MM.1S (cell line): ENCODE measurements around the gene TYSND1.

ENCODE experiments used
- EZH2 ChIP-seq: fragments of 300-600 bp; sonication (generic); optimal IDR thresholded peaks from 2 replicates; pipeline ENCODE3; 2017; ENCODE audit warnings: low read depth, mild to moderate bottlenecking, antibody characterized with exemption, low read length, mixed read lengths
- TF ChIP-seq, protein P1 (sequence below): fragments of 300-600 bp; sonication (generic); IDR thresholded peaks from 2 replicates; pipeline ENCODE4 v1.5.1; 2016; ENCODE audit warnings: antibody characterized with exemption, low read length, mixed read lengths

DNA sequence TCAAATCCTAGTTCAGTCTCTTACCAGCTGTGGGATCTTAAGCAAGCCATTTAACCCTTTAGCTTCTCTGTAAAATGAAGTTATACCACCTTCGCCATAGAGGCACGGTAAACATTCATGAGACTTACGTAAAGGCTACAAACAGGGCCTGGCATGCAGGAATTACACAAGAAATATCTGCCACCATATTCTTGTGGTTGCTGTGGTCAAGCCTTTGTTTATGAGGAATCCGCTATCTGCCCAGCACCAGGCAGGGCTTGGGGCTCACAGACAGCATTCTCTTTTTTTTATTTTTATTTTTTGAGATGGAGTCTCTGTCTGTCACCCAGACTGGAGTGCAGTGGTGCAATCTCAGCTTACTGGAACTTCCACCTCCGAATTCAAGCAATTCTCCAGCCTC lies 23.8 kb downstream of the TYSND1 start:
- no peak for TF ChIP-seq EZH2
- TF ChIP-seq, protein P1, sequence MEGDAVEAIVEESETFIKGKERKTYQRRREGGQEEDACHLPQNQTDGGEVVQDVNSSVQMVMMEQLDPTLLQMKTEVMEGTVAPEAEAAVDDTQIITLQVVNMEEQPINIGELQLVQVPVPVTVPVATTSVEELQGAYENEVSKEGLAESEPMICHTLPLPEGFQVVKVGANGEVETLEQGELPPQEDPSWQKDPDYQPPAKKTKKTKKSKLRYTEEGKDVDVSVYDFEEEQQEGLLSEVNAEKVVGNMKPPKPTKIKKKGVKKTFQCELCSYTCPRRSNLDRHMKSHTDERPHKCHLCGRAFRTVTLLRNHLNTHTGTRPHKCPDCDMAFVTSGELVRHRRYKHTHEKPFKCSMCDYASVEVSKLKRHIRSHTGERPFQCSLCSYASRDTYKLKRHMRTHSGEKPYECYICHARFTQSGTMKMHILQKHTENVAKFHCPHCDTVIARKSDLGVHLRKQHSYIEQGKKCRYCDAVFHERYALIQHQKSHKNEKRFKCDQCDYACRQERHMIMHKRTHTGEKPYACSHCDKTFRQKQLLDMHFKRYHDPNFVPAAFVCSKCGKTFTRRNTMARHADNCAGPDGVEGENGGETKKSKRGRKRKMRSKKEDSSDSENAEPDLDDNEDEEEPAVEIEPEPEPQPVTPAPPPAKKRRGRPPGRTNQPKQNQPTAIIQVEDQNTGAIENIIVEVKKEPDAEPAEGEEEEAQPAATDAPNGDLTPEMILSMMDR = no peak
